Activated naive CD8-positive, alpha-beta T cell (primary cell): ENCODE measurements around the gene S100A2.

Experiments
- H3K27ac Mint-ChIP-seq: one replicate; pipeline ENCODE4 v1.8.0; 2021; ENCODE audit warnings: mixed read lengths
- H3K27me3 Mint-ChIP-seq: one replicate; pipeline ENCODE4 v1.8.0; 2021; ENCODE audit warnings: mixed read lengths
- H3K36me3 Mint-ChIP-seq: one replicate; pipeline ENCODE4 v1.8.0; 2021; ENCODE audit warnings: mixed read lengths
- H3K4me1 Mint-ChIP-seq: one replicate; pipeline ENCODE4 v1.8.0; 2021; ENCODE audit warnings: low read depth, mixed read lengths
- H3K4me3 Mint-ChIP-seq: one replicate; pipeline ENCODE4 v1.8.0; 2021; ENCODE audit warnings: mild to moderate bottlenecking, mixed read lengths
- H3K9me3 Mint-ChIP-seq: one replicate; pipeline ENCODE4 v1.8.0; 2021; ENCODE audit warnings: low read depth, mixed read lengths

The S100A2 gene

DNA sequence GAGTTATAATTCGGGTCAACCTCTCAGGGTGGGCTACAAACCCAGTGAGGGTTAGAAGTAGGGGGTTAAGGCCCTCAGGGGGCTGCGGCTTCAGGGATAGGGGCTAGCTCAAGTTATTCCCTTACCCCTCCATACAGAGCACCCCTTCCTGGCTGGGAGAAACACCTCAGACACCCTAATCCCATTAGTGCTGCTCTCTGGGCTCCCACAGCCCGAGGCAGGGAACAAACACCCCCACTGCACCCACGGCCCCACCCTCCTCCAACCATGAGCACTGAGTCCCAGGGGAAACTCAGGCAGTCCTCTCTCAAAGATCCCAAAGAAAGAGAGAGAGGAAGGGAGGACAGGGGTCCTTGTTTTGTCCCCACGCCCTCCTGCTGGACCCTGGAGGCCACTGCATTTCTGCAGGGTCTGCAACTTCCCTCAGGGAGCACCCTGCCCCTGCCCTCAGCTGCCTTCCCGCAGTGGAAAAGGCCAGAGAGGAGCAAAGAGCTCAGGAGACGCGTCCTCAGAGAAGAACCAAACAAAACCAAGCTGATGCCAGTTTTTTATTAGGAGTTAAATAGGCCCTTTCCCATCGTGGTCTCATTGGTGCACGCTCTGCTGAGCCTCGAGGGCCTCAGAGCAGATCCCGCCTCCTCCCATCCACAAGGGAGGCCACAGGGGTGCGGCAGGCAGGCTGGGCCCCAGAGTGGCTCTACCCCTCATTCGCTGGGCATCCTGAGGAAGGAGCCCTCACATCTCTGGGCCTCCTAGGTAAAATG lies 18.7 kb downstream of the S100A2 start:
- Mint-ChIP-seq H3K36me3 (no peaks in the 10 kb centered on the region), H3K4me3 (peak overlapping the region; percentile 32), H3K27ac (peak overlapping the region; percentile 84), H3K9me3 (no peaks in the 10 kb centered on the region), H3K27me3 (no peaks in the 10 kb centered on the region), H3K4me1 (peaks cover 51% of the 10 kb centered on the region)

DNA sequence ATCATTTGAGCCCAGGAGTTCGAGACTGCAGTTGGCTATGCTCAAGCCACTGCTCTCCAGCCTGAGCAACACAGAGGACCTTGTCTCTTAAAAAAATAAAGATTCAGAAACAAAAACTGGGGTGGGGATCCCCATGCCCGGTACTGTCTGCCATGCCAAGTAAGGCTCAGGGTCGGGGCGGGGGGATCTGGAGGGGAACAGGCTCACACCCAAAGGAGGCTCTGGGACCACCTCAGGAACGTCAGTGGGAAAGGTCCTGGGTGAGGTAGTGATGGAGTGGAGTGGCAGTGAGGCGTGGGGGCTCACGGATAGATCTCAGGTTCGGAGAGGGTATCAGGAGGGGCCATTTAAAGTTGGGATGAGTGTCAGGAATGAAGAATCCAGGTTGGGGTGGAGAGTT lies 19.3 kb downstream of the S100A2 start:
- H3K27me3 Mint-ChIP-seq = no peaks in the 10 kb centered on the region
- peak overlapping the region; percentile 96 for H3K27ac Mint-ChIP-seq
- no peaks in the 10 kb centered on the region for H3K36me3 Mint-ChIP-seq
- H3K9me3 Mint-ChIP-seq = no peaks in the 10 kb centered on the region
- H3K4me1 Mint-ChIP-seq = peaks cover 57% of the 10 kb centered on the region
- peak overlapping the region; percentile 32 for H3K4me3 Mint-ChIP-seq

DNA sequence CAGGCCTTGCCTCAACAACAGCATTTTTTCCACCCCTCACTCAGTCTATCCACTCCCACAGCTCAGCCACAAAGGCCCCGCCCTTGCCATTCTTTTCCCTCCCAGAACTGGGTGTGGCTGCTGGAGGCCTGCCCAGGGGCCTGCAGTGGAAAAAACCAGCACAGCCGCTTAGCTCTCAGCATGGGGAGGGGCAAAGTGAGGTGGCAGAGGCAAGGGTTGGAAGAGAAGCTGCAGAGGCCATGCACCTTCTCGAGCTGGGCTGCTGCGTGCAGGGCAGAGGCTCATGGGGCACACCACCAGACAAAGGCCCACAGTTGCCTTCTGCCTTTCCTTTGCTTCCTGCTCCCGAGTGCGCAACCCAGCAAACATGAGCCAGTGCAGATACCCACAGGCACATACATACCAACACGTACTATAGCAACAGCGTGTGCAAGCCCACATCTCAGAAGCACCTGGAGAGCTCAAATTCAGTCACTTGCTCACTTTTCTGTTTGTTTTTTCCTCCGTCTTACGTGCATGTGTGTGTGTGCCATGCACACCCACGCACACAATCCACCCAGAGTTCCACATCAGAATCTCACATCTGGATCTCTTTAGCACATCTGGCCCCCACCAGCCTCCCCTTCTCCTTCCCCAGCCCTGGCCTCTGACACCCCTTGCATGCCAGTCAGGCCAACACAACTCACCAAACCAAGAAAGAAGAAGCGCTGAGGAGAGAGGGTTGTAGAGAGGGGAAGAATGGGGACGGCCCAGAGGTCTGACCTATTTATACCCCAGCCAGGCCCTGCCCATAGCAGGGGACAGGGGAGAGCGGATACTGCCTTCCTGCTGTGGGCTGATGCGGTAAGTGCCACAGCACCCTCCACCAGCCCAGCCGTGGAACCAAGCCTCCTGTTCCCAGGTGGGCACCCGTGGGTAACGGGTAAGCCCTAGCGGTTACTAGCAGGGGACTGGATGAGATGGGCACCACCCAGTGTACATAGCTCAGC lies 20.3 kb downstream of the S100A2 start, which contains the start of gene S100A4:
Gene S100A4, minus strand, starts transcription at position 740 of the 989 bp plus-strand sequence. CDS start 1,012 bp downstream, outside the sequence.
- H3K27ac Mint-ChIP-seq = peak within 1 kb of the TSS; percentile 96
- H3K27me3 Mint-ChIP-seq = no peaks in the 10 kb centered on the region
- peaks cover 67% of the 10 kb centered on the region for H3K4me1 Mint-ChIP-seq
- no peaks in the 10 kb centered on the region for H3K36me3 Mint-ChIP-seq
- H3K9me3 Mint-ChIP-seq = no peaks in the 10 kb centered on the region
- H3K4me3 Mint-ChIP-seq = peak within 1 kb of the TSS; percentile 85

DNA sequence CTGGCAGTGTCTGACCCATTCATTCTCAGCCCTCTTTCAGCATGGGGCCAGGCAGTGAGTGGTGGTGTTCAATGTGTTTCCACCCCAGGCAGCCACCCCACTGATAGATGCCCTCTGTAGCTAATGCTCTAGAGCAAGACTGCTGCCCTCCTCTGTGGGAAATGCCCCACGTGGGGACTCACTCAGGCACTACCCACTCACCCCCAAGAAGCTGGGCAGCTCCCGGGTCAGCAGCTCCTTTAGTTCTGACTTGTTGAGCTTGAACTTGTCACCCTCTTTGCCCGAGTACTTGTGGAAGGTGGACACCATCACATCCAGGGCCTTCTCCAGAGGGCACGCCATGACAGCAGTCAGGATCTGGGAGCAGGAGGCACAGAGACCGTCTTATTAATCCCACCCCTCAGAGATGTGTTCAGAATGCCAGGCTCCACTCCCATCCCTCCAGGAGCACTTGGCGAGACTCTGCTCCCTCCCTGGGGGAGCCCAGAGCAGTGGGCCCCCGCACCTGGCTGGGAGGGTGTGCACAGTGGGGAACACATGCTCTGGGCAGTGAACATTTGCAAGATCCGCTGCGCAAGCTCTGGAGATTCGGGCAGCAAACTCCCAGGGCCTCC lies 21.1 kb downstream of the S100A2 start:
- peaks cover under 1% of the 10 kb centered on the region for H3K36me3 Mint-ChIP-seq

DNA sequence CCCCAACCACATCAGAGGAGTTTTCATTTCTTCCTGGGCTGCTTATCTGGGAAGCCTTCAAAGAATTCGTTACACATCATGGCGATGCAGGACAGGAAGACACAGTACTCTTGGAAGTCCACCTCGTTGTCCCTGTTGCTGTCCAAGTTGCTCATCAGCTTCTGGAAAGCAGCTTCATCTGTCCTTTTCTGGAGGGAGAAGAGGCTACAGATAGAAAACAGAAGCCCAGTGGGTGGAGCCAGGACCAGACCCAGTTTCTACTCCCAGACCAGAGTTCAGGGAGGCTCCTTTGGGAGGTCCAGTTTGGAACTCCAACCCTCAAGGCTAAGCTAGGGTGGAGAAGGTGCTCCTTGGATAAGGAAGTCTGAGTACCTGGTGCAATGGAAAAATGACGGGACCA lies 21.9 kb downstream of the S100A2 start:
- H3K36me3 Mint-ChIP-seq = peaks cover 2% of the 10 kb centered on the region
- H3K9me3 Mint-ChIP-seq = no peaks in the 10 kb centered on the region
- H3K27me3 Mint-ChIP-seq = no peaks in the 10 kb centered on the region
- peak overlapping the region; percentile 85 for H3K4me3 Mint-ChIP-seq
- peak overlapping the region; percentile 96 for H3K27ac Mint-ChIP-seq
- H3K4me1 Mint-ChIP-seq = peaks cover 77% of the 10 kb centered on the region

More for the DNA sequence above, 21.1 kb downstream of the S100A2 start:
- Mint-ChIP-seq H3K4me3 (peak overlapping the region; percentile 85), H3K27me3 (no peaks in the 10 kb centered on the region), H3K4me1 (peaks cover 75% of the 10 kb centered on the region), H3K27ac (peak overlapping the region; percentile 96), H3K9me3 (no peaks in the 10 kb centered on the region)

DNA sequence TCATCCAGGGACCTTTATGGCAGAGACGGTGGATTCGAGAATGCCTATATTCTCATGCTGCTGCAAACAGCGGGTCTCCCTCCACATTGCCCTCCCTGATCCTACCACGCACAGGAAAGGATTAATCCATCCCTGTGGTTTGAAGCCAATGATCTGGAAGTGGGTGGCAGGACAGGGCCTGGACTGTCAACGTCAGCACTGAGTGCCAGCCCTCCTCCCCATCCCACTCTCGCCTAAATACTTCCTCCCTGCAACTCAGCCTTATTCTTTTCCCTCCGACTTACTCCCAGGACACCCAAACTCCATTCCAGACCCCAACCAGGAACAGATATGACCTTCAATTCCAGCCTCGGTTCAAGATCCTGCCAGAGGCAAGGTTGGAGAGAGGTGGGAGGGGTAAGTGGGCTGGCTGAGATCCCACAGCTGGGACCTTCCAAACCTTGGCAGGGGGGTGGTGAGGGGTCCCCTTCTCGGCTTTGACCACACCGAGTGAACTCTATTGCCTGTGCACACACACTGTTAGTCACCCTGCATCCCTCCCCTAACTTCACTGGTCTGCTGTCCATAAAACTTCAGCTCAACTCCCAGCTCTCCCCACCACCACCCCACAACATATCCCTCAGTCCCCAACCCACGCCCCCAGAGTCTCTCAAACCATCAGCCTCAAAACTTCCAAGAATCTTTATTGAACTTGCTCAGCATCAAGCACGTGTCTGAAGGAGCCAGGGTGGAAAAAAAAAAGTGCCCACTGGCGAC lies 22.5 kb downstream of the S100A2 start:
- peaks cover 2% of the 10 kb centered on the region for H3K36me3 Mint-ChIP-seq
- no peaks in the 10 kb centered on the region for H3K27me3 Mint-ChIP-seq
- peak overlapping the region; percentile 96 for H3K27ac Mint-ChIP-seq
- H3K4me3 Mint-ChIP-seq = peak overlapping the region; percentile 85
- no peaks in the 10 kb centered on the region for H3K9me3 Mint-ChIP-seq
- H3K4me1 Mint-ChIP-seq = peaks cover 78% of the 10 kb centered on the region

DNA sequence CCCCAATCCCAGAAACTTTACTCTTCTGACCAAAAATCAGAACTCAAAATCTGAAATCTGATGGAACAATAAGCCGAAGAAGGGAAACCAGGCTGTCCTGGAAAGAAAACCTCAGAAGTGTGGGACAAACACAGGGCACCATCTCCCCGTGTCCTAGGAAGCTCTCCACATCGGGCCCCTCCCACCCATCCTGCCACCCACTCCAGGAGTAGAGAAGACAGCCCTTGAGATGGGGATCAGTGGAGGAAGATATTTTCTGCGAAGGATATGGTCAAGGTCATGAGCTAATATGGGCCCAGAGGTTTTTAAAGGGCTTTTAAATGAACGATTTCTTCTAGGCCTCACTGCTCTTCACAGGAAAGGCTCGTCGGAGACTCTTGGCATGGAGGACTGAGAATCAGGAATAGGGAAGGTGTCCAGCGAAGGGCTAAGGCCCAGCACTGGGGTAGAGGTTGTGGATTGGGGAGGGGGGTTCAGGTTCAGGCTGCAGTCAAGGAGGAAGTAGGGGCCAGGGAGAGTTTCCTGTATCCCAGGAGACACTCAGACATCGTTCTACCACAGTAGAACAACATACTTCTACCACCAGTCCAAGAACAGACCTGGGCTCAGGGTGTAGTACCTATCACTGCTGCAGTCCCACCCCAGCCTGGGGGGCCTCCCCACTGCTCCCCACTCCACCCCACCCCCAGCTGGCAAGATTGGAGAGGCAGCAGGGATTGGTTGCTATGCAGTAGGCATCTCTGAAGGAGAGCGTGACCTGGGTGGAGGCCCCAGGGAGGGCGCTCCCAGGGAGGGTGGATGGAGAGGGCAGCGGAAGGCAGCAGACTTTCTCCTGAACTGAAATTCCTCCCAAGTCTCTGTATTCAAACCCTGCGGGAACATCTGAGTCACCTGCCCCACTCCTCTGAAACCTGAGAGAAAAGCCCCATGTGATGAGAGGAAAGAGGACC lies 23.7 kb downstream of the S100A2 start:
- peak overlapping the region; percentile 96 for H3K27ac Mint-ChIP-seq
- no peaks in the 10 kb centered on the region for H3K27me3 Mint-ChIP-seq
- H3K4me3 Mint-ChIP-seq = peak overlapping the region; percentile 62
- no peaks in the 10 kb centered on the region for H3K9me3 Mint-ChIP-seq
- H3K36me3 Mint-ChIP-seq = peaks cover 2% of the 10 kb centered on the region
- H3K4me1 Mint-ChIP-seq = peaks cover 86% of the 10 kb centered on the region

DNA sequence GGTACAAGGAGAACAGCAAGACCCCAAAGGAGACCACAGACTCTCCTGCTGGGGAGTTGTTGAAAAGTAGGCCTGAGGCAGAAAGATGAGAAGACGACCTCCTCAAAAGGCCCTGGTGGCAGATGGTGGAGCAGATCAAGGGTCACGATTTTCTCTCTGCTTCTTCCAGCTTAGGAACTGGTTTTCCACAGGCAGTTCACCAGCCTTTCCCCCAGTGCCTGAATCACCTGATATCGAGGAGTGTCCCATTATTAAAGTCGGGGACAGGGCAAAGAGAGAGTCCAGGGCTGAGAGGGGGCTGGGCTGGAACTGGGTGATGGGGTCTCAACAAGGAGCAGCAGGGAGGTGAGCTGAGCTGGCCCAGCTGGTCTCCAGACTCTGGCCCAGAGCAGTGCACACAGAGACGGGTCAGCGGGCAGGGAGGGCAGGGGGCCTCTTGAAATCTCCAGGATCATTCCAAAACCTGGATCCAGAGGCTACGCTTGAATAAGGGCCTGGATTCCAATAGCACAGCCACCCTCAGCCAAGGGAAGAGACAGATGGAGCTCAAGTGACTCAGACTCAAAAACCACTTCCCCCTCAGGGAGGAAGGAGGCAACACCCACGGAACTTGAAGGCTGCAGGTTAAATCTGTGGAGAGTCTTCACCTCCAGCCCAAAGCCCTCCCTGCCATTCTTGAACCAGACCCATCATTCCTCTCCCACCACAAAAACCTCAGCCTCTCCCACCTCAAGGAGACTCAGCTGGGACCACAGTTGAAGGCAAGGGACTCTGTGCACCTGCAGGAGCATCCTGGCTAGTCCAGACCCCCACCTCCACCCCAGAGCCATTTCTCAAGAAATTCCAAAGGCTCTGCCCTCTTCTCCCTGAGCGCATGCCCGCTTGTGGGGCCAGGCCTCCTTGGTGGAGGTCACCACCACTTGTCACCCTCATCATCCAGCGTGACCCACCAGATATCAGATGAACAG lies 25.0 kb downstream of the S100A2 start, which contains the start of gene S100A5:
Gene S100A5, minus strand, starts transcription at position 541 of the 968 bp plus-strand sequence. CDS start 743 bp downstream, outside the sequence.
- Mint-ChIP-seq H3K27me3 (no peaks in the 10 kb centered on the region), H3K9me3 (no peaks in the 10 kb centered on the region), H3K4me3 (peak within 1 kb of the TSS; percentile 62), H3K4me1 (peaks cover 85% of the 10 kb centered on the region), H3K27ac (peak within 1 kb of the TSS; percentile 96), H3K36me3 (peaks cover 2% of the 10 kb centered on the region)

DNA sequence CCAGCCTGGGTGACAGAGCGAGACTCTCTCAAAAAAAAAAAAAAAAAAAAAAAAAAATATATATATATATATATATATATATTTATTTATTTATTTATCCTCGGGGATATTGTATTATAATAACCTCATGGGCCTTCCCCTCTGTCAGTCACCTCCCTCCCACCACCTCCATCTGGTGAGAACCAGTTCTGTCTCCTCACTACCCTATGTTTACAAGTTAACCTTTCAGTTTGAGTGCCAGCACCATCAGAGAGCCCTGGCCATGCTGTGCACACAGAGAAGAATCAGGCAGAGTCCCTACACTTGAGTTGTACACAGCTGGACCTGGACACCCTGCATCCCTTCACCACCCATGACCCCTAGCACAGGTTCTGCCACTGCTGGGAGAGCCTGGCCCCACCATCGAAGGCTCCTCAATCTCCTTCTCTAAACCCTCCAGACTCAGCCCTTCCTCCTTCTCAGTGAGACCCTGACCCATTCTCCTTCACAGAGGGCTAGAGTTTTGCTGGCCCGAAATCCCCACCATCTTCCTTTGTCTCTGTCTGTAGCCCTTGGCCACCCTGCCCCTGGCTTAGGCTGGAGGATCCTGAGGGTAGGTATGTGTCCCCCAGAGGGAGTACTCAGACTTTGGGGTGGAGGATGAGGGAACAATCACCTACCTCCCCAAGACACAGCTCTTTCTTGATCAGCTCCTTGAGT lies 26.1 kb downstream of the S100A2 start:
- H3K4me1 Mint-ChIP-seq = peaks cover 84% of the 10 kb centered on the region
- no peak overlapping the region for H3K4me3 Mint-ChIP-seq
- H3K36me3 Mint-ChIP-seq = peaks cover 2% of the 10 kb centered on the region
- H3K27me3 Mint-ChIP-seq = no peaks in the 10 kb centered on the region
- H3K9me3 Mint-ChIP-seq = no peaks in the 10 kb centered on the region
- H3K27ac Mint-ChIP-seq = peak overlapping the region; percentile 96

DNA sequence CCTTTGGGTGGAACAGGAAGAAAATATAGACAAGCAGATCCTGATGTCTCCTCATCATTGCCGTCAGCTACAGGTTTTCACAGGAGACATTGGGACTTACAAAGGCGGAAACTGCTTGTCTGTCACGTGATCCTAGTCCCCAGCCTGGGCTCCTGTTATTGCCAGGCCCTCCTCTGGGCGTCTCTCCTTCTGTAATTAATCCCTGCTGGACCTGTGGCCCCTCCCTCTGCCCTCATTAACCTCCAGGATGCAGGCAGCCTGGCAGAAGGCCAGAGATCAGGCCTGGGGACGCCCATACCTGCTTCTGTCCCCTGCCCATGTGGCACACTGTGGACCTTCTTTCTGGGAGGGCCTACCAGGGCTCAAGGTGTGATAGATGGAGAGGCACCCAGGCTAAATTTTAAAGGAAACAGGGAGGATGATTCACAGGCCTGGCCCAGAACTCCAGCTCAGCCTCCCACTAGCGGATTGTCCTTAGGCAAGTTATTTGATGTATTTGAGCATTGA lies 27.3 kb downstream of the S100A2 start:
- Mint-ChIP-seq H3K9me3 (no peaks in the 10 kb centered on the region), H3K36me3 (peaks cover 2% of the 10 kb centered on the region), H3K27ac (peak overlapping the region; percentile 58), H3K4me1 (peaks cover 84% of the 10 kb centered on the region), H3K27me3 (no peaks in the 10 kb centered on the region), H3K4me3 (peak overlapping the region; percentile 42)

DNA sequence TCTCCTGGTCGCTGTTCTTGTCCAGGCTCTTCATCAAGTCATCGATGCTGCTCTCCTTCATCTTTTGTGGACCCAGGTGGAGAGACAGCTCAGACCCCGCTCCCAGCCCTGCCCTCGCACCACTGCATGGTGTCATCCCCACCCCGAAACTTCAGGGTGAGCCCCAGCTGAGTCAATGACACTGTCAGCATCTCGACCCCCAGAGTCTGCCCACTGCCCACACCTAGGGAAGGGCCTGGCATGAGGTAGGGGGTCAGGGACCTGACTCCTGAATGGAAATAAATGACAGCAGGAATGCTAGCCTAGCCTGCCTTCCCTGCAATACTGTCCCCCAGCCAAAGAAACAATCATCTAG lies 28.3 kb downstream of the S100A2 start:
- Mint-ChIP-seq H3K4me1 (peaks cover 84% of the 10 kb centered on the region), H3K4me3 (peak overlapping the region; percentile 40), H3K36me3 (peaks cover 2% of the 10 kb centered on the region), H3K27me3 (no peaks in the 10 kb centered on the region), H3K27ac (peak overlapping the region; percentile 64), H3K9me3 (no peaks in the 10 kb centered on the region)
